HepG2 (cell line): ENCODE data around the gene TRMU. TPM values are rescaled to one million over a fixed set of nuclear protein-coding genes. Genes with fewer than 3 reads are reported as not detected.

Experiments used
- ATAC-seq: fragments of 200-7000 bp; cut with Tn5 transposase; 3 replicates; pipeline ENCODE4 v1.9.1; 2020; ENCODE audit warnings: mild to moderate bottlenecking, moderate library complexity
- BruUV-seq: library from RNA; stranded (reverse); fragments of 400-500 nt; replicated peaks from 2 replicates; lab custom pipeline; 2021; lab: Mats Ljungman, UMichigan
- CTCF ChIA-PET: fragments of 300-600 bp; formaldehyde crosslinking; extraction: SDS; loops from one replicate; lab custom pipeline; 2021; ENCODE audit warnings: low total read pairs, inconsistent platforms, low intra/inter-chr PET ratio; lab: Yijun Ruan, JAX
- POLR2A ChIA-PET: fragments of 350-600 bp; sonication (Branson Sonifier 250); formaldehyde crosslinking; loops from one replicate; lab custom pipeline; 2020; ENCODE audit warnings: antibody characterized with exemption, inconsistent platforms; lab: Yijun Ruan, JAX
- DNase-seq: peaks from one replicate; pipeline ENCODE4 v3.0.0-alpha.2; 2015; ENCODE audit warnings: low spot score
- FAIRE-seq: peaks from 3 replicates; lab custom pipeline; 2011; peaks lifted over from hg19 to GRCh38; lab: Jason Lieb, UNC
- H2AFZ ChIP-seq: one replicate; pipeline ENCODE4 v1.6.1; 2011; ENCODE audit warnings: low read length, inconsistent platforms
- H3K27ac ChIP-seq: fragments of 300-600 bp; 3 replicates; pipeline ENCODE4 v1.8.0; 2011; ENCODE audit warnings: mixed run types, mild to moderate bottlenecking, mixed read lengths, low read length, inconsistent platforms; ENCODE audit not compliant: insufficient read depth; ENCODE audit errors: extremely low read length
- H3K27me3 ChIP-seq, 2 experiments: fragments of 200-600 bp in 1 of 2; 2 replicates in 1 of 2; 3 replicates in 1 of 2; pipeline versions ENCODE4 v1.6.0 to v1.8.0; 2011; ENCODE audit warnings: low read length in 2 of 2, mild to moderate bottlenecking in 2 of 2, moderate library complexity in 2 of 2, inconsistent platforms in 1 of 2; ENCODE audit not compliant: insufficient read depth in 2 of 2, control insufficient read depth in 1 of 2
- H3K36me3 ChIP-seq, 2 experiments: fragments of 200-600 bp in 1 of 2; replicated peaks in 1 of 2; 2 replicates in 1 of 2; 3 replicates in 1 of 2; pipeline versions ENCODE4 v1.5.1 to v1.8.0; 2011; ENCODE audit warnings: low read length in 2 of 2, inconsistent platforms in 1 of 2; ENCODE audit not compliant: insufficient read depth in 2 of 2, control insufficient read depth in 1 of 2
- H3K4me1 ChIP-seq: 2 replicates; pipeline ENCODE4 v1.5.1; 2012; ENCODE audit warnings: low read length, inconsistent platforms; ENCODE audit not compliant: insufficient read depth
- H3K4me2 ChIP-seq: 2 replicates; pipeline ENCODE4 v1.6.0; 2011; ENCODE audit warnings: low read depth, low read length, inconsistent platforms
- H3K4me3 ChIP-seq, 3 experiments: fragments of 200-600 bp in 1 of 3; sonication (generic), shearing (Covaris generic) in 1 of 3; replicated peaks in 1 of 3; 2 replicates each; pipeline ENCODE4 v1.5.1; 2011 to 2016; ENCODE audit warnings: low read length in 3 of 3, inconsistent platforms in 2 of 3, low read depth in 2 of 3, mild to moderate bottlenecking in 2 of 3, control low read depth in 1 of 3, mixed read lengths in 1 of 3; ENCODE audit not compliant: insufficient read depth in 1 of 3
- H3K79me2 ChIP-seq: one replicate; pipeline ENCODE4 v1.6.1; 2011; ENCODE audit warnings: low read length, inconsistent platforms; ENCODE audit not compliant: insufficient read depth
- H3K9ac ChIP-seq: 2 replicates; pipeline ENCODE4 v1.6.0; 2011; ENCODE audit warnings: mild to moderate bottlenecking, low read depth, low read length, inconsistent platforms; ENCODE audit not compliant: insufficient read depth
- H3K9me3 ChIP-seq: 2 replicates; pipeline ENCODE4 v1.5.1; 2012; ENCODE audit warnings: mild to moderate bottlenecking, low read length
- H4K20me1 ChIP-seq: 2 replicates; pipeline ENCODE4 v1.6.0; 2011; ENCODE audit warnings: inconsistent platforms, mild to moderate bottlenecking, low read length, moderate library complexity; ENCODE audit not compliant: insufficient read depth
- AGO2 ChIP-seq: fragments of 200-400 bp; formaldehyde crosslinking; optimal IDR thresholded peaks from 2 replicates; pipeline ENCODE3; 2017; ENCODE audit warnings: mild to moderate bottlenecking, low read depth, low read length, moderate library complexity
- AKAP8 ChIP-seq: sonication (generic); formaldehyde crosslinking; IDR thresholded peaks from 2 replicates; pipeline ENCODE4 v1.5.1; 2020; ENCODE audit warnings: mild to moderate bottlenecking, missing genetic modification reagents
- HMG20A ChIP-seq: IDR thresholded peaks from 2 replicates; pipeline ENCODE4 v1.6.1; 2016; ENCODE audit warnings: borderline replicate concordance
- HNRNPL ChIP-seq: fragments of 200-400 bp; formaldehyde crosslinking; IDR thresholded peaks from 2 replicates; pipeline ENCODE4 v1.6.1; 2017; ENCODE audit warnings: mild to moderate bottlenecking, low read depth, low read length
- KLF12 ChIP-seq: sonication (generic); formaldehyde crosslinking; IDR thresholded peaks from 2 replicates; pipeline ENCODE4 v1.4.0; 2020; ENCODE audit warnings: missing genetic modification reagents, borderline replicate concordance
- KLF9 ChIP-seq: IDR thresholded peaks from 2 replicates; pipeline ENCODE4 v1.6.1; 2016; ENCODE audit warnings: low read depth
- NFATC3 ChIP-seq: sonication (generic); formaldehyde crosslinking; IDR thresholded peaks from 2 replicates; pipeline ENCODE4 v1.5.1; 2020; ENCODE audit warnings: mild to moderate bottlenecking, missing genetic modification reagents
- NFIB ChIP-seq: sonication (generic); formaldehyde crosslinking; IDR thresholded peaks from 2 replicates; pipeline ENCODE4 v1.9.0; 2021; ENCODE audit warnings: missing genetic modification reagents, mild to moderate bottlenecking, borderline replicate concordance
- REXO4 ChIP-seq: sonication (generic); formaldehyde crosslinking; IDR thresholded peaks from 2 replicates; pipeline ENCODE4 v1.8.0; 2022; ENCODE audit warnings: missing genetic modification reagents, mild to moderate bottlenecking, borderline replicate concordance
- XRCC5 ChIP-seq: fragments of 200-400 bp; formaldehyde crosslinking; optimal IDR thresholded peaks from 2 replicates; pipeline ENCODE3; 2017; ENCODE audit warnings: mild to moderate bottlenecking, low read length
- ZFY ChIP-seq: sonication (generic); formaldehyde crosslinking; IDR thresholded peaks from 2 replicates; pipeline ENCODE4 v1.4.0; 2020; ENCODE audit warnings: missing genetic modification reagents
- ZIK1 ChIP-seq: sonication (generic); formaldehyde crosslinking; IDR thresholded peaks from 2 replicates; pipeline ENCODE4 v1.5.0; 2020; ENCODE audit warnings: mild to moderate bottlenecking, low read depth, missing genetic modification reagents, borderline replicate concordance
- ZMYM4 ChIP-seq: sonication (generic); formaldehyde crosslinking; IDR thresholded peaks from 2 replicates; pipeline ENCODE4 v1.8.1; 2023; ENCODE audit warnings: mild to moderate bottlenecking, missing genetic modification reagents
- ZNF550 ChIP-seq: sonication (generic); formaldehyde crosslinking; IDR thresholded peaks from 2 replicates; pipeline ENCODE4 v1.4.0; 2020; ENCODE audit warnings: mild to moderate bottlenecking, missing genetic modification reagents, borderline replicate concordance
- WGBS: methylation state at CpG from one replicate; pipeline ENCODE4 v1.1.6; 2017; ENCODE audit warnings: low lambda C conversion rate; 5-methylcytosine and 5-hydroxymethylcytosine counted together
- in situ Hi-C: cut with HindIII; loops from 2 replicates; pipeline ENCODE4 v1.10.0; 2017; ENCODE audit warnings: low pct_unique_long_range_greater_than_20kb; ENCODE audit not compliant: extremely low pct_ligation_motif_present
- intact Hi-C: fragments of 100-400 bp; cut with micrococcal nuclease; formaldehyde crosslinking; loops from one replicate; pipeline ENCODE4 v1.10.0; 2022; ENCODE audit not compliant: unreplicated experiment
- polyA plus RNA-seq, 8 experiments: library from polyadenylated mRNA; depleted of rRNA in 3 of 8; stranded (reverse) in 7 of 8; unstranded in 1 of 8; fragments of >200 nt; fragmentation: Illumina TruSeq in 4 of 8; extraction: Trizol in 4 of 8; gene quantifications; 2 replicates each; pipeline versions ENCODE4 v1.2.1 to v1.2.3, GENCODE V29; 2011 to 2016; ENCODE audit warnings: low read depth in 4 of 8, missing spikeins in 1 of 8, mixed read lengths in 1 of 8; ENCODE audit not compliant: insufficient read depth in 1 of 8
- total RNA-seq, 5 experiments: library from RNA; depleted of rRNA; stranded (reverse); fragments of >200 nt; fragmentation: Illumina TruSeq; extraction: Trizol; gene quantifications; 2 replicates each; pipeline ENCODE4 v1.2.3, GENCODE V29; 2016; ENCODE audit warnings: low read depth in 1 of 5
- TF ChIP-seq, protein P1 (sequence below): IDR thresholded peaks from 2 replicates; pipeline ENCODE4 v1.6.1; 2012; ENCODE audit warnings: inconsistent platforms
- TF ChIP-seq, protein P2 (sequence below): sonication (generic); formaldehyde crosslinking; IDR thresholded peaks from 2 replicates; pipeline ENCODE4 v1.5.1; 2020; ENCODE audit warnings: missing genetic modification reagents, mild to moderate bottlenecking, borderline replicate concordance
- TF ChIP-seq, protein P3 (sequence below): sonication (generic); formaldehyde crosslinking; IDR thresholded peaks from 2 replicates; pipeline ENCODE4 v1.5.1; 2020; ENCODE audit warnings: mild to moderate bottlenecking, missing genetic modification reagents

TRMU gene
- total and polyA plus RNA-seq, 2 of the 13 experiments (the other 11 are each of a cell fraction or from before 2014, with no cell fraction given): 31.0 to 50.2 TPM

DNA sequence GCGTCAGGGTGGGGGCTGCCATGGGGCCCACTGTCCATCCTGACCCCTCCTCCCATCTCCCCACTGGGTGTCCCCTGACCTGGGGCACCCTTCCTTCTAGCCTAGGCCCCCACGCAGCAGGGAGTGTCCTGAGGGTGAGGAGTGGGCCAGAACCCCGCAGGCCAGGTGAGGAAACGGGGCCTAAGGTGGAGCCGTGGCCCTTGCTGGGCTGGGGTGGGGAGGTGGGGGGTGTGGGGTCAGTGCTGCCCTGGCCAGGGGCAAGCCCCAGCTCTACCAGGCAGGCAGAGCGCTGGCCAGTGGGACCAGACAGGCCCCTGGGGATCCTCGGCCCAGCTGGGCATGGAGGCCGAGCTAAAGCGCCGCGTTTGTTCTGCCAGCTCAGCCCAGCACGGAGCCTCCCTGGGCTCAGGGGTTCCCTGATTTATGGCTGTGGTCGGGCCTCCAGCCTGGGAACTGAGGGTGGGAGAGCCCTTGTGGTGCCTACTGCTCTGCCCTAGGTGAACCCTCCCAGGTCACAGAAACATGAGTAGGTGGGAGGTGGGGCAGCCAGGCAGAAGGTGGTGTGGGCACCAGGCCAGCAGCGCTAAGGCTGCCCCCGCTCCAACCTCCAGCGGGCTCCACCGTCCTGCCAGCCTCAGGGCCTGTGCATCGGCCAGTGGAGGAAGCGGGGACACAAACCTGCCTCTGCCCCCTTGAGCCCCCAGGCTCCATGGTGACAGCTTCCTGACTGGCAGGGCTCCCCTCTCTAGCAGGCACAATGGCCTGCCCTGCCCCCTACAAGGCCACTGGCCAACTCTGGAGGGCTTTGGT lies 22.4 kb downstream of the TRMU start:
- Histone ChIP-seq H3K9me3 (no peaks in the 10 kb centered on the region), H3K36me3 (peaks cover 13 to 38% of the 10 kb centered on the region in 2 experiments; a peak in 4 of 5 replicates), H3K27ac (no peak overlapping the region), H3K4me1 (peaks cover 16% of the 10 kb centered on the region), H3K4me2 (no peak overlapping the region), H3K9ac (no peak overlapping the region), H2AFZ (no peak overlapping the region), H3K79me2 (no peaks in the 10 kb centered on the region), H3K4me3 (no peak overlapping the region), H4K20me1 (no peaks in the 10 kb centered on the region), H3K27me3 (no peaks in the 10 kb centered on the region)
- in situ Hi-C loops (loop anchor here (5.0 kb wide), 1 partner anchor 34 kb away; no protein-coding TSS in a partner anchor), intact Hi-C loops (loop anchor here (5.0 kb wide), 1 partner anchor 189 kb away; no protein-coding TSS in a partner anchor)
- TF ChIP-seq, protein P1, sequence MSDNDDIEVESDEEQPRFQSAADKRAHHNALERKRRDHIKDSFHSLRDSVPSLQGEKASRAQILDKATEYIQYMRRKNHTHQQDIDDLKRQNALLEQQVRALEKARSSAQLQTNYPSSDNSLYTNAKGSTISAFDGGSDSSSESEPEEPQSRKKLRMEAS: no peak
- TF ChIP-seq AKAP8 (0 out of 2 replicates have a peak, but pooled peaks have one; percentile 3), ZNF550 (no peak), HNRNPL (0 out of 2 replicates have a peak, but pooled peaks have one; percentile 29), KLF9 (CRISPR knock-in tag) (no peak), ZIK1 (CRISPR knock-in tag) (no peak), ZFY (CRISPR knock-in tag) (no peak), REXO4 (no peak), XRCC5 (no peak), HMG20A (CRISPR knock-in tag) (no peak), KLF12 (CRISPR knock-in tag) (no peak), NFATC3 (CRISPR knock-in tag) (no peak), NFIB (no peak), ZMYM4 (CRISPR knock-in tag) (no peak), AGO2 (peak; percentile 49)
- TF ChIP-seq, protein P2, sequence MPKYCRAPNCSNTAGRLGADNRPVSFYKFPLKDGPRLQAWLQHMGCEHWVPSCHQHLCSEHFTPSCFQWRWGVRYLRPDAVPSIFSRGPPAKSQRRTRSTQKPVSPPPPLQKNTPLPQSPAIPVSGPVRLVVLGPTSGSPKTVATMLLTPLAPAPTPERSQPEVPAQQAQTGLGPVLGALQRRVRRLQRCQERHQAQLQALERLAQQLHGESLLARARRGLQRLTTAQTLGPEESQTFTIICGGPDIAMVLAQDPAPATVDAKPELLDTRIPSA (CRISPR knock-in tag): no peak
- TF ChIP-seq, protein P3, sequence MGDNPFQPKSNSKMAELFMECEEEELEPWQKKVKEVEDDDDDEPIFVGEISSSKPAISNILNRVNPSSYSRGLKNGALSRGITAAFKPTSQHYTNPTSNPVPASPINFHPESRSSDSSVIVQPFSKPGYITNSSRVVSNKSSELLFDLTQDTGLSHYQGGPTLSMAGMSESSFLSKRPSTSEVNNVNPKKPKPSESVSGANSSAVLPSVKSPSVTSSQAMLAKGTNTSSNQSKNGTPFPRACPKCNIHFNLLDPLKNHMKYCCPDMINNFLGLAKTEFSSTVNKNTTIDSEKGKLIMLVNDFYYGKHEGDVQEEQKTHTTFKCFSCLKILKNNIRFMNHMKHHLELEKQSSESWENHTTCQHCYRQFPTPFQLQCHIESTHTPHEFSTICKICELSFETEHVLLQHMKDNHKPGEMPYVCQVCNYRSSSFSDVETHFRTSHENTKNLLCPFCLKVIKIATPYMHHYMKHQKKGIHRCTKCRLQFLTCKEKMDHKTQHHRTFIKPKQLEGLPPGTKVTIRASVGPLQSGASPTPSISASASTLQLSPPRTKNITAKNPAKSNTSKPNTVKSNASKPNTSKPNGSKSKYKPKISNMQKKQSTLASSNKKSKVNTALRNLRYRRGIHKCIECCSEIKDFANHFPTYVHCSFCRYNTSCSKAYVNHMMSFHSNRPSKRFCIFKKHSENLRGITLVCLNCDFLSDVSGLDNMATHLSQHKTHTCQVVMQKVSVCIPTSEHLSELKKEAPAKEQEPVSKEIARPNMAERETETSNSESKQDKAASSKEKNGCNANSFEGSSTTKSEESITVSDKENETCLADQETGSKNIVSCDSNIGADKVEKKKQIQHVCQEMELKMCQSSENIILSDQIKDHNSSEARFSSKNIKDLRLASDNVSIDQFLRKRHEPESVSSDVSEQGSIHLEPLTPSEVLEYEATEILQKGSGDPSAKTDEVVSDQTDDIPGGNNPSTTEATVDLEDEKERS: no peak
- BruUV-seq: no TSS peak
- ATAC-seq (no peak), DNase-seq (no peak), FAIRE-seq (no peak)
- CTCF ChIA-PET: no interaction called here
- WGBS: 87% methylated on average over 10 of the region's 19 CpGs
- POLR2A ChIA-PET: no interaction called here
